ENCODE measurements around the gene BMP8A.
"Not testable (repeated sequence)": the region's sequence is repeated elsewhere in the genome, so short reads cannot be mapped to it uniquely, and the experiment has no call there.

The BMP8A gene

GRCh38 chr1:39485046-39485803 lies 6.2 kb upstream of the BMP8A start:
- DNase-seq (ENCODE audit: insufficient read length) (no peak), FAIRE-seq (no peak)
- TF ChIP-seq POLR2AphosphoS5 (IDR thresholded peaks at IDR 0.05; ENCODE audit: low read depth, low read length), result no peak
- TF ChIP-seq TAF1 (IDR thresholded peaks at IDR 0.05; ENCODE audit: borderline replicate concordance, low read depth, low read length), result no peak
- TF ChIP-seq POLR2A (IDR thresholded peaks at IDR 0.05; ENCODE audit: low read depth, low read length), result no peak

GRCh38 chr1:39488012-39488545 lies 3.4 kb upstream of the BMP8A start:
- TF ChIP-seq POLR2AphosphoS5 (IDR thresholded peaks at IDR 0.05; ENCODE audit: low read depth, low read length), result no peak
- TF ChIP-seq TAF1 (IDR thresholded peaks at IDR 0.05; ENCODE audit: borderline replicate concordance, low read depth, low read length), result no peak
- TF ChIP-seq POLR2A (IDR thresholded peaks at IDR 0.05; ENCODE audit: low read depth, low read length), result no peak
- no peak for FAIRE-seq
- no peak for DNase-seq (ENCODE audit: insufficient read length)

GRCh38 chr1:39488793-39489566 lies 2.5 kb upstream of the BMP8A start:
- DNase-seq (ENCODE audit: insufficient read length), result no peak
- no peak for FAIRE-seq
- TF ChIP-seq POLR2A (IDR thresholded peaks at IDR 0.05; ENCODE audit: low read depth, low read length) (no peak; the same call in 1 of the 2 replicates), POLR2AphosphoS5 (IDR thresholded peaks at IDR 0.05; ENCODE audit: low read depth, low read length) (no peak), TAF1 (IDR thresholded peaks at IDR 0.05; ENCODE audit: borderline replicate concordance, low read depth, low read length) (no peak)

GRCh38 chr1:39489567-39490239 lies 1.7 kb upstream of the BMP8A start:
- no peak for FAIRE-seq

GRCh38 chr1:39490596-39491145 lies 765 bp upstream of the BMP8A start:
- FAIRE-seq (no peak), DNase-seq (ENCODE audit: insufficient read length) (no peak)
- no peak for TF ChIP-seq TAF1 (IDR thresholded peaks at IDR 0.05; ENCODE audit: borderline replicate concordance, low read depth, low read length)
- TF ChIP-seq POLR2A (IDR thresholded peaks at IDR 0.05; ENCODE audit: low read depth, low read length), result no peak
- TF ChIP-seq POLR2AphosphoS5 (IDR thresholded peaks at IDR 0.05; ENCODE audit: low read depth, low read length), result no peak

More at GRCh38 chr1:39489567-39490239, 1.7 kb upstream of the BMP8A start:
- peak; percentile 51 for TF ChIP-seq POLR2A (IDR thresholded peaks at IDR 0.05; ENCODE audit: low read depth, low read length)
- no peak for TF ChIP-seq TAF1 (IDR thresholded peaks at IDR 0.05; ENCODE audit: borderline replicate concordance, low read depth, low read length)
- DNase-seq (ENCODE audit: insufficient read length), result no peak

GRCh38 chr1:39492118-39493042 lies 944 bp downstream of the BMP8A start:
- not testable (repeated sequence) for DNase-seq (ENCODE audit: insufficient read length); FAIRE-seq

GRCh38 chr1:39493043-39493810 lies 1.8 kb downstream of the BMP8A start:
- peak; percentile 86 for FAIRE-seq
- DNase-seq (ENCODE audit: insufficient read length), result not testable (repeated sequence)

GRCh38 chr1:39494671-39495410 lies 3.4 kb downstream of the BMP8A start:
- FAIRE-seq, result peak; percentile 42
- DNase-seq (ENCODE audit: insufficient read length), result no peak
- no peak for TF ChIP-seq POLR2AphosphoS5 (IDR thresholded peaks at IDR 0.05; ENCODE audit: low read depth, low read length)
- TF ChIP-seq POLR2A (IDR thresholded peaks at IDR 0.05; ENCODE audit: low read depth, low read length), result no peak
- TF ChIP-seq TAF1 (IDR thresholded peaks at IDR 0.05; ENCODE audit: borderline replicate concordance, low read depth, low read length), result no peak

GRCh38 chr1:39496520-39496919 lies 5.1 kb downstream of the BMP8A start:
- FAIRE-seq; DNase-seq (ENCODE audit: insufficient read length): not testable (repeated sequence)

- no peak for DNase-seq (ENCODE audit: insufficient read length)
- TF ChIP-seq POLR2AphosphoS5 (IDR thresholded peaks at IDR 0.05; ENCODE audit: low read depth, low read length) (no peak), TAF1 (IDR thresholded peaks at IDR 0.05; ENCODE audit: borderline replicate concordance, low read depth, low read length) (no peak), POLR2A (IDR thresholded peaks at IDR 0.05; ENCODE audit: low read depth, low read length) (no peak)
- no peak for FAIRE-seq
Measured at GRCh38 chr1:39497585-39497984, 6.1 kb downstream of the BMP8A start.

- not testable (repeated sequence) for FAIRE-seq; DNase-seq (ENCODE audit: insufficient read length)
Measured at GRCh38 chr1:39498096-39498710, 6.8 kb downstream of the BMP8A start.

- not testable (repeated sequence) for DNase-seq (ENCODE audit: insufficient read length); FAIRE-seq
Measured at GRCh38 chr1:39498821-39499220, 7.4 kb downstream of the BMP8A start.

Measured in GM12892 (cell line).